Keratinocyte (primary cell): ENCODE results near the gene UGT1A6. TPM values are rescaled to one million over a fixed set of nuclear protein-coding genes. Genes with fewer than 3 reads are reported as not detected.

Experiments
- DNase-seq: peaks from one replicate; pipeline ENCODE4 v3.0.0-alpha.2; 2011; ENCODE audit warnings: low read depth, missing footprints, low spot score
- FAIRE-seq: peaks from 2 replicates; lab custom pipeline; 2011; peaks lifted over from hg19 to GRCh38; lab: Jason Lieb, UNC
- H2AFZ ChIP-seq: 2 replicates; pipeline ENCODE4 v1.6.0; 2012; ENCODE audit warnings: low read length, control low read depth, inconsistent platforms; ENCODE audit not compliant: control insufficient read depth
- H3K27ac ChIP-seq: 2 replicates; pipeline ENCODE4 v1.5.1; 2011; ENCODE audit warnings: low read length; ENCODE audit not compliant: control insufficient read depth, insufficient read depth
- H3K27me3 ChIP-seq: 3 replicates; pipeline ENCODE4 v1.6.0; 2011; ENCODE audit warnings: low read length; ENCODE audit not compliant: control insufficient read depth, insufficient read depth; ENCODE audit errors: extremely low read depth
- H3K36me3 ChIP-seq, 2 experiments: 2 replicates in 1 of 2; 3 replicates in 1 of 2; pipeline ENCODE4 v1.5.1; 2011; ENCODE audit warnings: low read length in 2 of 2, mild to moderate bottlenecking in 1 of 2; ENCODE audit not compliant: control insufficient read depth in 2 of 2, insufficient read depth in 2 of 2; ENCODE audit errors: extremely low read depth in 1 of 2
- H3K4me1 ChIP-seq: 3 replicates; pipeline ENCODE4 v1.5.1; 2011; ENCODE audit warnings: low read length; ENCODE audit not compliant: control insufficient read depth, insufficient read depth; ENCODE audit errors: extremely low read depth
- H3K4me2 ChIP-seq: 3 replicates; pipeline ENCODE4 v1.6.0; 2011; ENCODE audit warnings: low read depth, low read length; ENCODE audit not compliant: control insufficient read depth, insufficient read depth; ENCODE audit errors: extremely low read depth
- H3K4me3 ChIP-seq, 3 experiments: fragments of 200-600 bp in 1 of 3; sonication (generic) in 1 of 3; 2 replicates in 2 of 3; 3 replicates in 1 of 3; pipeline ENCODE4 v1.5.1; 2011 to 2016; ENCODE audit warnings: low read length in 3 of 3, mild to moderate bottlenecking in 3 of 3, control low read depth in 2 of 3, inconsistent platforms in 1 of 3, low read depth in 1 of 3, mixed read lengths in 1 of 3, mixed run types in 1 of 3, moderate library complexity in 1 of 3; ENCODE audit not compliant: control insufficient read depth in 2 of 3, insufficient read depth in 2 of 3; ENCODE audit errors: extremely low read depth in 1 of 3
- H3K79me2 ChIP-seq: 2 replicates; pipeline ENCODE4 v1.6.0; 2012; ENCODE audit warnings: low read length; ENCODE audit not compliant: control insufficient read depth, insufficient read depth
- H3K9ac ChIP-seq: 3 replicates; pipeline ENCODE4 v1.6.0; 2011; ENCODE audit warnings: low read length; ENCODE audit not compliant: control insufficient read depth, insufficient read depth; ENCODE audit errors: extremely low read depth
- H3K9me1 ChIP-seq: 3 replicates; pipeline ENCODE4 v1.6.0; 2011; ENCODE audit warnings: low read length; ENCODE audit not compliant: control insufficient read depth, insufficient read depth; ENCODE audit errors: extremely low read depth
- H3K9me3 ChIP-seq: 2 replicates; pipeline ENCODE4 v1.5.1; 2012; ENCODE audit warnings: low read depth, low read length; ENCODE audit not compliant: control insufficient read depth
- H4K20me1 ChIP-seq: 3 replicates; pipeline ENCODE4 v1.6.0; 2011; ENCODE audit warnings: low read length; ENCODE audit not compliant: control insufficient read depth, insufficient read depth; ENCODE audit errors: extremely low read depth
- EZH2 ChIP-seq: IDR thresholded peaks from one replicate; pipeline ENCODE4 v1.6.1; 2012; ENCODE audit warnings: inconsistent platforms, mild to moderate bottlenecking, low read length, moderate library complexity
- dilution Hi-C: fragments of 300-500 bp; cut with MboI; formaldehyde crosslinking; loops from one replicate; pipeline ENCODE4 v1.7.0; 2020; ENCODE audit warnings: low sequenced_read_pairs; ENCODE audit not compliant: extremely low pct_ligation_motif_present
- polyA plus RNA-seq, 5 experiments: library from polyadenylated mRNA; depleted of rRNA in 3 of 5; stranded (reverse) in 3 of 5; stranded (forward) in 1 of 5; unstranded in 1 of 5; fragments of >200 nt; gene quantifications; 1 replicate in 1 of 5; 2 replicates in 3 of 5; 3 replicates in 1 of 5; pipeline versions ENCODE4 v1.2.1 to v1.2.3, GENCODE V29; 2011 to 2012; ENCODE audit warnings: missing spikeins in 2 of 5, low read depth in 1 of 5, low replicate concordance in 1 of 5
- TF ChIP-seq, protein P1 (sequence below), 3 experiments: IDR thresholded peaks in 1 of 3; conservative IDR thresholded peaks in 1 of 3; optimal IDR thresholded peaks in 1 of 3; 2 replicates in 2 of 3; 3 replicates in 1 of 3; pipeline versions ENCODE3 to v1.5.1; 2011; ENCODE audit warnings: low read length in 3 of 3, mild to moderate bottlenecking in 3 of 3, moderate library complexity in 2 of 3, control low read depth in 1 of 3, inconsistent platforms in 1 of 3; ENCODE audit not compliant: insufficient read depth in 2 of 3; ENCODE audit errors: extremely low read depth in 1 of 3

Gene UGT1A6
- polyA plus RNA-seq, 1 donor (not counting 4 experiments of a cell fraction or from before 2014, with no cell fraction given): 133 TPM

DNA sequence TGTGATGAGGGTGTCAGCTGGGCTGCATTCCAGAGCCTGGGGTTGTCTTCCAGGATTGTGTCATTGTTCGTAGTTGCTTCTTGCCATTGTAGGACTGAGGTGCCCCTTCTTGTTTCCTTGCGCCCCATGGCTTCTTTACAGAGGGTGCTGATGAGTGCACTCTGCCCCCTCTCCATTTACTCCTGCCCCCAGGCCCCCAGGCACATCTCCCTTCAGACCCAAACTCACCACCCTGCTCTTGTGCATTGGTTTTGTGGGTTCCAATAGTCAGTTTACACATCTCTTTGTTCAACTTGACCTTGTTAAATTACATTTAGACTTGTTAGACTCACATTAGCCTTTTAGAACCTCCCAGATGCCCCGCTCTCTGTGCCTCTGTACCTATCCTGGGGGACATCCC is 128.5 kb downstream of the UGT1A6 start:
- Histone ChIP-seq H3K79me2 (no peaks in the 10 kb centered on the region), H3K36me3 (no peaks in the 10 kb centered on the region), H4K20me1 (no peaks in the 10 kb centered on the region), H3K4me2 (no peak overlapping the region), H3K9me3 (no peaks in the 10 kb centered on the region), H3K9me1 (no peaks in the 10 kb centered on the region), H3K27ac (no peak overlapping the region), H3K4me3 (no peak overlapping the region), H3K9ac (no peak overlapping the region), H3K4me1 (no peaks in the 10 kb centered on the region), H2AFZ (no peak overlapping the region), H3K27me3 (peaks cover 5% of the 10 kb centered on the region)
- DNase-seq: no peak
- no peak for TF ChIP-seq EZH2
- TF ChIP-seq, protein P1, sequence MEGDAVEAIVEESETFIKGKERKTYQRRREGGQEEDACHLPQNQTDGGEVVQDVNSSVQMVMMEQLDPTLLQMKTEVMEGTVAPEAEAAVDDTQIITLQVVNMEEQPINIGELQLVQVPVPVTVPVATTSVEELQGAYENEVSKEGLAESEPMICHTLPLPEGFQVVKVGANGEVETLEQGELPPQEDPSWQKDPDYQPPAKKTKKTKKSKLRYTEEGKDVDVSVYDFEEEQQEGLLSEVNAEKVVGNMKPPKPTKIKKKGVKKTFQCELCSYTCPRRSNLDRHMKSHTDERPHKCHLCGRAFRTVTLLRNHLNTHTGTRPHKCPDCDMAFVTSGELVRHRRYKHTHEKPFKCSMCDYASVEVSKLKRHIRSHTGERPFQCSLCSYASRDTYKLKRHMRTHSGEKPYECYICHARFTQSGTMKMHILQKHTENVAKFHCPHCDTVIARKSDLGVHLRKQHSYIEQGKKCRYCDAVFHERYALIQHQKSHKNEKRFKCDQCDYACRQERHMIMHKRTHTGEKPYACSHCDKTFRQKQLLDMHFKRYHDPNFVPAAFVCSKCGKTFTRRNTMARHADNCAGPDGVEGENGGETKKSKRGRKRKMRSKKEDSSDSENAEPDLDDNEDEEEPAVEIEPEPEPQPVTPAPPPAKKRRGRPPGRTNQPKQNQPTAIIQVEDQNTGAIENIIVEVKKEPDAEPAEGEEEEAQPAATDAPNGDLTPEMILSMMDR (optimal IDR thresholded peaks at IDR 0.05 in 1 of 3, IDR thresholded peaks at IDR 0.05 in 1 of 3, conservative IDR thresholded peaks at IDR 0.05 in 1 of 3; ENCODE audit: extremely low read depth in 1 of 3, insufficient read depth in 2 of 3, low read length in 3 of 3): no peak
- no peak for FAIRE-seq
- dilution Hi-C loops: no loop called here

DNA sequence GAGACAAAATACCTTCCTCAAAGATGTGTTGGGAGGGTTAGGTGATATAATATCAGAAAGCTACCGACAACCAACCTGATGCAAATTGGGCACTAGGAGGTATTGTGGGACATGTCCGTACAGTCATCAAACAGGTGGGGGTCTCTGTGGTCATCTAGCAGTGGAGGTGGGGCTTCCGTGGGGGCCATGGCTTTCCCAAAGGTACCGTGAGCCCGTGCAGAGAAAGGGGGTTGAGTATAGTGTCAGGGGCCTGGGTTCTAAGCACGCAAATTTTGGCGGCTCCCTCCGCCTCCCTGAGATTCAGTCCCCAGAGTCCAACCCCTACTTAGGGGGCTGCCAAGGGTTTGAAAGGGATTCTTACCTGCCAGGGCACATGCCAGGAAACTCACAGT is 129.0 kb downstream of the UGT1A6 start:
- H3K9me3 ChIP-seq: no peaks in the 10 kb centered on the region
- H3K36me3 ChIP-seq: no peaks in the 10 kb centered on the region
- peaks cover 5% of the 10 kb centered on the region for H3K27me3 ChIP-seq
- no peaks in the 10 kb centered on the region for H3K4me1 ChIP-seq
- no peak for TF ChIP-seq EZH2
- TF ChIP-seq, protein P1 (optimal IDR thresholded peaks at IDR 0.05 in 1 of 3, IDR thresholded peaks at IDR 0.05 in 1 of 3, conservative IDR thresholded peaks at IDR 0.05 in 1 of 3; ENCODE audit: extremely low read depth in 1 of 3, insufficient read depth in 2 of 3, low read length in 3 of 3): no peak
- H3K27ac ChIP-seq: no peak overlapping the region
- FAIRE-seq: no peak
- no peak for DNase-seq
- H3K79me2 ChIP-seq: no peaks in the 10 kb centered on the region
- H3K4me3 ChIP-seq: no peak overlapping the region
- no peak overlapping the region for H3K4me2 ChIP-seq
- dilution Hi-C loops: no loop called here
- no peaks in the 10 kb centered on the region for H3K9me1 ChIP-seq
- H3K9ac ChIP-seq: no peak overlapping the region
- no peak overlapping the region for H2AFZ ChIP-seq
- no peaks in the 10 kb centered on the region for H4K20me1 ChIP-seq
